NK-92 treated with Interleukin-12 subunit alpha and Interleukin-12 subunit beta, amount 100 ng/mL, for 24 hours (cell line): ENCODE data around the gene ATP1B1.

ENCODE experiments used
- DNase-seq: peaks from one replicate; lab custom pipeline; 2025; lab: John Stamatoyannopoulos, UW

Gene ATP1B1

DNA sequence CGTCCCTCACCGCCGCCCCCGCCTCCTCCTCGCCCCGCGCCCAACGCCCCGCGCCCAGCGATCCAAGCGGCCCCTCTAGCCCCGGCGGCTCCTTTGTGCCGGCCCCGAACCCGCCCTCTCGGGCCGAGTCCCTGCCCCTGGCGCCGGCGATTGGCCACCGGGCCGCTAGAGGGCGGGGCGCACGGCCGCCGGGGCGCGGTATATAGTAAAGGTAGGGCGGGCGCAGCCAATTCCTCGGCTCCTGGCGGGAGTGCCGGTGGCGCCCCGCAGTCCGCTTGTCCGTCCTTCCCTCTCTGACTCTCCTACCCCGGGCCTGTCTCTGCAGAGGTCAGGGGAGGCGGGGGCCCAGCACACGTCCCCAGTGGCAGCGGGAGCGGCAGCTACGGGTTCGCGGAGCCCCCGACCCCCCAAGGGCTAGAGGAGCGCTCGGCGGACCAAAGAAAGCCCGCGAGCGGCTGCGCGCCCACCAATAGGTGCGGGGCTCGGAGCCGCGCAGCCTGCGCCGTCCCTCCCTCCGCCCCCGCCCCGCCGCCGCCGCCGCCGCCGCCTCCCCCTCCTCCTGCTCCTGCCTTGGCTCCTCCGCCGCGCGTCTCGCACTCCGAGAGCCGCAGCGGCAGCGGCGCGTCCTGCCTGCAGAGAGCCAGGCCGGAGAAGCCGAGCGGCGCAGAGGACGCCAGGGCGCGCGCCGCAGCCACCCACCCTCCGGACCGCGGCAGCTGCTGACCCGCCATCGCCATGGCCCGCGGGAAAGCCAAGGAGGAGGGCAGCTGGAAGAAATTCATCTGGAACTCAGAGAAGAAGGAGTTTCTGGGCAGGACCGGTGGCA, at the start of gene ATP1B1:
Gene ATP1B1 (plus strand): TSS at position 596 of the 826 bp plus-strand sequence. CDS start 140 bp downstream, at position 736.
- no peak for DNase-seq

DNA sequence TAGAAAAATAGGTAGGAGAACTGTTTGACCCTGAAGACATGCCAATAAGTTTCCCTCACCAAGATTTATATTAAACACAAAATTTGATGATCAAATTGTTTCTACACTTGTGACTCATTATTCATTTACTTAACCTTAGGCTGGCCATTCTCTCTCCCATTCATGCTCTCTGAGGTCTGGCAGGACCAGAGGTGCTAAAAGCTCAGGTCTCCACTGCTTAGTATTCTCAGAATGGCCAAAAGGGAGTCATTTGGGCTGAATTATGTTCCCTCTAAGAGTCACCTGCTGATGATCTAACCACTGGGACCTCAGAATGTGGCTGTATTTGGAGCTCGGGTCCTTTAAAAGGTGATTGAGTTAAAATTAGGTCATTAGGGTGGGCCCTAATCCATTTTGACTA, 47.1 kb upstream of the ATP1B1 start:
- DNase-seq, result no peak

DNA sequence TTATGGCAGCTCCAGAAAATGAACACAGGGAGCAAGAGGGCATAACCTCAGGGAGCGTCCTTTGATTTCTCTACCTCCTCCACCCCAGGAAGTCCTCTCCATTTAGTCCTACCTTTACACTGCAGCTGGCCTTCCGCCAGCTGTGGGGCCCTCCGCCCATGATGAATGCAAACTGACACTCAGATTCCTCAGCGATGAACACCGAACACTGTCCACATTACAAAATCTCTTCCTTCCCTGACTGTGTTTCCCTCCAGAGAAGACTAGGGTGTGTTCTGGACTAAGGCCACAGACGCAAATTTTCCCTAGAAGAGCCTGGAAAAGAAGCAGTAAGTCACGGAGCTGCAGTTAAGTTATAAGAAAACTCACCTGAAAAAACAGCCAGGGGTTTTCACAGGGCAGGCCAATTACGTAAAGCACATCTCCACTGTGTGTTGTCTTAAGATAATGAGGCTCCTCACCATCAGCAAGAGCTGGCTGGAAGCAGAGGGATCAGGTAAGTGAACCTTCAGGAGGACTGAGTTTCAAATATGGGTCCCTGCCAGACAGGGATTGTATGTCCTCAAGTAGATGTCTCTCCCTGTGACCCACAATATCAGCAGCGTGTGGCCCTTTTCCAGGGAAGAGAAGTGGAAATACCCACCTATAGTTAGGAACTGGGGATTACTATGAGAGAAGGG, 46.3 kb upstream of the ATP1B1 start:
- no peak for DNase-seq

DNA sequence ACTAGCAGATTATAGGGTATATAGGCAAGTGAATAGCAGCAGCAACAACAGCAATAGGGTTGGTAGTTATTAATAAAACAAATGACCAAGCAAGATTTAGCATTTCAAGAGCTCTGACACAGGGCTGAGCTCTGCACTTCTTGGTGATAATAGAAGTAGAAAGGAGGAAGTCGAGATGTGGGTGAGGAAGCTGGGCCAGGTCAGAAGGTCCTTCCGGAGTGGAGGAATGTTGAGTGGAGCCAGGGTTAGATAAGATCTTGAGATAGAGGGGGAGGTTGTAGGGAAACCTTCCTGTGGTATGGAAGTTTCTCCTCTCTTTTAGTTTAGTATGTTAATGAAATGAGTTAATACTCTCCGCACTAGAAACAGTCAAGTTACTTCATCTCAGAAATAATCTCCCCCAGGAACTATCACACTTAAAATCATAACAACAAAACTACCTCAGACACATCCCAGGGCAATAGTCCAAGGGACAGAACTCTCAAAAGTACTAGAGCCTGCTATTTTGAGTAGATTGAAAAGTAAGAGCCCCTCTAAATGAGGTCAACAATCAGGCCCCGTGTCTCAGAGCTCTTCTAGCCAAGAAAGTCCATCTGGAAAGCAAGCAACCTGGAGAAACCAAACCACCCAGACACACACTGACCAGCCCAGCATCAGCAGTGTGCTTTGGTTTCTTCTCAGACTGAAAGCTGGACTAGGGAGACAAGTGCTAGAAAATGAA, 45.4 kb upstream of the ATP1B1 start:
- no peak for DNase-seq

DNA sequence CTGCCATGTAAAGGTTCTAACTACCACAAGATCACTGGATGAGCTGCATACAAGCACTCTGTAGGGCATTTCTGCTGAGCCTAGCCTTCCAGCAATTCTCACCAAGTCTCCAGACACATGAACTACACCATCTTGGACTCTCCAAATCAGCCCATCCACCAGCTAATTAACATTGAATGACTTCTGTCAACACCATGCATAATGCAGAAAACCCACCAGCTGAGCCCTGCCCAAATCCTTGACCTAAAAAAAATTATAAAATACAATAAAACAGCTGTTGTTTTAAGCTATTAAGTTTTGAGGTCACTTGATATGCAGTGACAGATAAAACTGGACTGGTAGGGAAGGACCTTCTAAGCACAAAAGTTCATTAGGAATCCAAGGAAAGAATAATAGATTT, 44.3 kb upstream of the ATP1B1 start:
- DNase-seq, result no peak

DNA sequence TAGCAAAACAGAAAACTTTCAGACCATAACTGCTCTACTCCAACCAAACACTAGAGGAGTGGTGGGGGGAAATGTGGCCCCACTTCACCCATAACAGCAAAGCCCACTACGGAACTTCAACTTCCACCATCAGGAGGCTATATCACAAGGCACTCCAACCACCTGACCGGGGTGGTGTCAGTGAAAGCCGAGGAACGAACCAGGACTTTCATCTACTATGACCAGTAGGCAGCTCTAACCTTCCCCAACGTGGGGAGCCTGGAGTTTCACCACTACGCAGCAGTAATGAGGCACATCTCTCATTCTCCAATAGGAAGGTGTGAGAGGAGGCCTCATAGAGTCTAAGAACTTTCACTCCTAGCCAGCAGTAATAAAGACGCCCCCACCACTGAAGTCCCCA, 42.4 kb upstream of the ATP1B1 start:
- DNase-seq, result no peak

DNA sequence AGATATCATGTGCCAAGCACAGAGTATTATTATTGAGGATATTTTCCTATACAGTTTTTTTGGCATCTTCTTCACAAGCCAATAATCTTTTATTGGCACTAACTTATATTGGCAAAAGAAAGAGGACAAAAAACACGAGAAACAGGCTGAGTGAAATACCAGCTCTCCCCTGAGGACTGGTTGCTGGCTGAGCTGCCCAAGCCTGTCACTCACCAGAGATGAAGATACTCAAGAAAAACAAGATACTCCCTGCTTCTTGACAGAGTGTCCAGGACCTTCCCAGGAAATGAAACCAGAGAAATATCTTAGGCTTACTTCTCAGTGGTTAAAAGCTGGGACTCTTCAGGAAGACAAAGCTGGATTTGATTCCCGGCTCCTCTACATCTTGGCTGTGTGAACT, 35.9 kb upstream of the ATP1B1 start:
- DNase-seq, result no peak

DNA sequence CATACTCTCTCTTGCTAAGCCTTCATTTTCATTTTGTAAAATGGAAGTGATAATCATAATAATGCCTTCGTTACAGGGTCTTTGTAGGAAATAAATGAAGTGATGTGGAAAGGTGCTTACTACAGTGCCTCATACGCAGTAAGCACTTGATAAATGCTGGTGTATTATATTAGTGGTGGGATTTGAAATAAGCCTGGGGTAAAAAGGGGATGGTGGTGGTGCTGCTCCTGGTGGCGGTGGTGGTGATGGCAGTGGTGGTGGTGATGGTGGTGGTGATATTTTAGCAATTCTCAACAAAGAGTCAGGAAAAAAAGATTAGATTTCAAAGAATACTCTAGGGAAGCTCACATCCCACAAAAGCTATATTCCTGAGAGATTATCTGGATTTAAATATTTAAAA, 35.5 kb upstream of the ATP1B1 start:
- no peak for DNase-seq

DNA sequence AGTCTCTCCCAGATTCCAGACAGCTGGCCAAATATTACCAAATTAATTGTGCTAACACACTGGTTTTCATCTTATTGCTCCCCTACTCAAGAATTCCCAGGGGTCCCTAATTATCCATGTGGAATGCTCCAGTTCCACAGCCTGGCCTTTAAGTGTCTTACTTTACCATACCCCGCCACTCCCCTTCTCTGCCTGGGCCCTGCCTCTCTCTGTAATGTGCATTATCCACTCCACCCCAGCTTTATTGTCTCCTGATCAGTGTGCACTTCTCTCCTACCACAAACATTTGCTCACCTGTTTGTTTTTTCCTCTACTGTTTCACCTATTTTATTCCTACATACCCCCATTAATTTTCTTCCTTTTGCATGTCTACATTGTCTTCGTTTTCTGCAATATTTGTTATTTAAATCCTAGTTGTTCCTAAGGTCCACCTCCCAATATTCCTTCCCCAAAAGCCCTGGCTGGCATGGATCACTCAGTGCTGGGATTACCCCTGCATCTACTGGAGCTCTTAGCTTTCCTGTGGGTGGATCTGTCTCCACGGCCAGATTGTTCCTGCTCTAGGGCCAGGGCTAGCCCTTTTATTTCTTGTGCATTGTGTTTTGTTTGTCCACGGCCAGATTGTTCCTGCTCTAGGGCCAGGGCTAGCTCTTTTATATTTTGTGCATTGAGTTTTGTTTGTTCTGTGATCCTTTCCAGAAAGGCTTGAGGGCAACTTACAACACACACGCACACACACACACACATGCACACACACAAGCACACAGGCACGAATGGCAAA, 33.4 kb upstream of the ATP1B1 start:
- no peak for DNase-seq

DNA sequence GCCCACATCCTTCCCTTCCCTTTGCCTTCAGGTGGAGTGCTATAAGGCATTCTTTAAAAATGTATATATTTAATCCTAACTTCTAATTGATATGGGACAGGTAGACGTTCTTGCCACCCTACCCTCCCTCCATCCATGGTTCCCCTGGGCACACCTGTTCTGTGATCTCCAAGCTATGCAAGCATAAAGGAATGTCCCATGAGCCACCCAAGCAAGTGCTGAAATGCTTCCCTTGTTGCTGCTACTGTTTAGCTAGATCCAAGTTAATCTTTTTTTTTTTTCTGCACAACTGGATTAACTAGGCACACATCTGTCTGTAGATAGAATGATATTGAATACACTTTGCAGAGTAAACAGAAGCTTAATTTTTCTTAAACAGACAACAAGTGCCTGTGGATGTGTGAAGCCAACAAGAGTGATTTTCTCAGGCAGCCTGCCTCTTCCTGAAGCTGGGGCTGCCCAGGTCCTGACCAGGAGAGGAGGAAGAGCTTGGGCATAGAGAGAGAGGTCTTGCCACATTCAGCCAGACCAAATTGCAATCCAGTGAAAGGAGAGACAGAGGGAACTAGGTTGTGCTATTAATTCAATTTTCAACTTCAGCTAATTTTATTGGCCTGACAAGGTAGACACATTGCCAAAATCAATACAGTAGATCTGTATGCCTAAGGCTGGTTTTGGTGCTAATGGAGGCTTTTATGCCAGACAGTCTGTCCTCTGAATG, 28.2 kb upstream of the ATP1B1 start:
- DNase-seq, result no peak

DNA sequence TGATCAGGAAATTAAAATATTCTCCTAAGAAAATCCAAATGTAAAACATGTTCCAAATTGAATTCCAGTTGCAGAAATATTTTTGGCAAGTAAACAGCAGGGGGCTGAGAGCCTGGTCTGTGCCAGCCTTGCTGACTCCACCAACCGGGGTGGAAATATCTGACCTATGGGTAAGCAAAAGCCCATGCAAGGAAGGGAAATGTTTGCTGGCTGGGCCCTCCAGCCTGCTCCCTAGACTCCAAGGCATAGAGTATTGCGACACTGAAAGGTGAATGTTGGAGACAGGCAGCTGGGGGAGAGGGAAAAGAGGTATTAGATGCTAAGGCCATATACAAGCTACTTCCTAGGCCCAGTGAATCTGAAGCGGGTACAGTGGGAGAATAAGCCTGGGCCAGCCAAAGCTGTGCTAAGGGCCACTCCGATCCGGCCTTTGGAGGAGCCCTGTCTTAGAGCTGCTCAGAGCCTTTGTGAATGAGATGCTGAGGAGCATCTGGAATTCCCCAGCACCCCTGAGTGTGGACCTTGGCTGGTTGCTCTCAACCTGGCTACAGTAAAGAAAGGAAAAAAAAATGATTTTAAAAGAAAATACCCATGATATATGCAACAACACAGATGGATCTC, 24.9 kb upstream of the ATP1B1 start:
- DNase-seq, result no peak

DNA sequence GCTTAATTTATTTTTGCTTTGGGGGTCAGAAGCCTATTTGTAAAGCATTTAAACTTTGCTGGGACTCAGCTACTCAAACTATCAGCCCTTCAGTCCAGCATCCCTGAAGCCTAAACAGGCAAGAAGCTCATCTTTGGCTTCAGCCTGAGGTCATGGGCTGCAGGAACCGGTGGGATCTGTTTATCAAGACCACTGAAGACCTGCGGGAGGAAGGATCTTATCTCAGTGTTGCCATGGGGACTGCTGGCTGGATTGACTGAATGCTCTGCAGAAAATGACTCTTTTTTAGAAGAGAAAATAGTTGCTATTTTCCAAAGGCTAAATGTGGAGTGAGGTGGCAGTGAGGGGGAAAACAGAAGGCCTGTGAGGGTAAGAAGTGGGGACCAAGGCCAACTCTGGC, 20.6 kb upstream of the ATP1B1 start:
- no peak for DNase-seq

DNA sequence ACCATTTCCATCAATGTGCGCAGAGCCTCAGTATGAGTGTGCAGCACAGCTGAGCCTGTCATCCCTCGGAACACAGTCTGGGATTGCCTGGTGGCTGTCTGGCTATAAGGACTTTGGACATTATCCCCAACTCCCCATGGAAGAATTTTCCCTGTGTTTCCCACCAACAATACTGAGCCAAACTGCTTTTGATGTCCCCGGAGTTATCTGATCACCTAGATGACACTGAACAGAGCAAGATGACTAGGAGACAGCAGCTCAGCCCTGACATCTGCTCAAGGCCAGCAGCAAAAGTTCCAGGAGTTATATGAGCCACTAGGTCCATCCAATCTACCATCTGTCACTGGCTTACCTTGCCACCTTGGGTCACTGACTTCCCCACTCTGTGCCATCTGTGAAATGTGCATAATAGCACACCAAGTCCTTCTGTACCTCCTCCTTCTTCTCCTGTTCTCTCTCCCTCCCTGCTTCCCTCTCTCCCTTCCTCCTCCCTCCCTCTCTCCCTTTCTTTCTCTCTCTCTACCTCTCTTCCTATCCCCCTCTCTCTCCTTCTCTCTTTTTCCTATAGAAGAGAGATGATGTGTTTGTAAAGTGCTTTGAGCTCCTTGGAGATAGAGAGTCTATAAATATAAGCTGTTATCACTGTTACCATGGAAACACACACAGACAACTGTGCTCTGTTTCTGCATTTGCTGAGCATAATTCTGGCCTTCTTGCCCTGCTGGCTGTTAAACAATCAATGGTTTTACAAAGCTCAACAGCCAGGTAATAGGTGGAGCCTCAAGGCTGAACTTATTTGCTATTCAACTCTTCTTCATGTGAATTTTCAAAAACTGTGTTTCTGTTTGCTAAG, 19.7 kb upstream of the ATP1B1 start:
- DNase-seq, result no peak

DNA sequence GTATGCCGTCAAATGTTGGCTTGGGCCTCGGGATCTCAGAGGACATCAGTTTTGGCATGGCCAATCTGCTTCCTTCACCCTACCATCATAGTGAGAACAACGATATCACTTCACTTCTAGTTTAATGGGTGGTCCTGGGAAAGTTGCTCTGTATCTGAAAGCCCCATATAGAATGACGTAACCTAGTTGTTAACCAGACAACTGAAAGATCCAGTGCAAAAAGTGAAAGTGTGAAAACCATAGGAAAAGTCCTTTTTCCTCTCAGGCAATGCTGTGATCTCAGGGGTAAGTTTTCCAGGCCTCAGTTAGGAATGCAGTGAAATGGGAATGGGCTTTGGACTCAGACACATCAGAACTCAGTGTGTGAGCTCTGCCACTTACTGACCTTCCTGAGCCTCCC, 18.6 kb upstream of the ATP1B1 start:
- no peak for DNase-seq

DNA sequence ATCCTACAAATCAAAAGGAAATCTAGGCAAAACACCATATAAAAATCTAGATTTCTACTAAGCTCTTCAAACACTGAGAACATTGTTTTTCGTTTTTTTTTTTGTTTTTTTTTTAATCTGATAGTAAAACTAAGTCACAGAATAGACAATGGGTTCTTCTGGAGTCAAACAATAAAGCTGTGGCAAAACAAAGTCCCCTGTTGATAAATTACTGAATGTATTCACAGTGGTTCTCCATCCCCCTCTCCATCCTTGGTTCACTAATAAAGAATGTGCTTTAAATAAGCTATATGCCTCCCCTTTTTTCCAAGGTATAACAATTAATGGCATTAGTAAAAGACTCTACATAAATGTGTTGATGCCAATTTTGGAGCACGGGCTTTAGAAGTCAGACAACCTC, 16.7 kb upstream of the ATP1B1 start:
- DNase-seq, result no peak

DNA sequence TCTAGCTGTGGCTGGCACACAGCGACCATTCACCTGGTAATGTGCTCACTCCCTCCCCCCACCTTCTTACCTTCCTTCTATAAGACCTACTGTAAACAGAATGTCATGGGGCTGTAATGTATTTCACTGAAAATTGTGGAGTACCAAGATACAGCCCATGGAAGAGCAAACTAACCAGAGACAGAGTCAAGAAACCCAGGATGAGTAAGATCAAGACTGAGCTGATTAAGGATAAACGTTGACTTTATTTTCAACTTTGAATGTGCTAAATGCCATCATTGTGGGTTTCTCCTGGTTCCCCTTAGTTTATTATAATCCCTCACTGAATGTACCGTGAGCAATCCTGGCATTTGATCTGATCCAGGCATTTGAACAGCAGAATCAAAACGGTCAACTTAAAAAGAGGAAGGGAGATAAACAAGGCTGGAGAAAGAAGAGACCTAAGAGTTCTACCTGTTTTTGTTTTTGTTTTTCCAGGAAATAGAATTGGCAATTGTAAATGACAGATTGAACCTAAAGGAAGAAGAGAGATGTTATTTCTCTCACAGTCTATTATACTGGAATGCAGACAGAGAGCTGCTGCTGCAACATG, 16.1 kb upstream of the ATP1B1 start:
- no peak for DNase-seq

DNA sequence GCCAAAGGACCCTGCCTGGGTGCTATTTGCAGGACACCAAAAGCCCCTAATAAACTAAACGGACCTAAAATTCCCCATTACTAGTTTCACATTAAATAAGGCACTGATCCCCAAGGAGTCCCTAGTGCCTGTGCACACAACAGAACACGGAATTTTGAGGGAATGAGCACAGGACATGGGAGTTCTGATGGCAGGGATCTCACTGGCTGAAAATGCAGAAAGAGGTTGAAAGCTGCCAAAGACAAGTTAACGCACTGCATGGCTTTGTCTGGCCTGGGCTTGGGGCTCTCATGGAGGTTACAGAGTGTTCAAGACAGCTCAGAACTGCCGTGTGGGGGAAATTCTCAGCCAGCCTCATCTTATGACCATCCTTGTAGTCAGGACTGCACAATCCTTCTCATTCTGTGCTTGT, 15.6 kb upstream of the ATP1B1 start:
- DNase-seq, result no peak

DNA sequence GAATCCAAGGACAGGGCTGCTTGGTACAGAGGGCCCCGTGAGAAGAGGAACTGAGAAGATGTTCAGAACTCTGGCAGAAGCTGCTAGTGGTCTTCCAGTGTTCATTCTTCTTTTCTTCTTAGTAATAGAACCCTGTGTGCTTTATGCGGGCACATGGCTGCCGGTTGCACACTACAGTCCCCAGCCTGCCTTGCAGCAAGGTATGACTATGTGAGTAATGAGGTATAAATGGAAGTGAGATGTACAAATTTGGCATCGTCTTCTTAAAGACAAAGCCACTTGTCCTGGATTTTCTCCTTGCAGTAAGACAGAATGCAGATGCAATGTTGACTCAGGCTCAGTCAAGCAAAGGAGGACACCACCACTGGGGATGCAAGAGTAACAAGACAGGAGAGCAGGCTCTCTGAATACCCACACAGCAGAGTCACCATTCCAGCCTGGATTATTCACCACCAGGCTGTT, 15.0 kb upstream of the ATP1B1 start:
- no peak for DNase-seq

DNA sequence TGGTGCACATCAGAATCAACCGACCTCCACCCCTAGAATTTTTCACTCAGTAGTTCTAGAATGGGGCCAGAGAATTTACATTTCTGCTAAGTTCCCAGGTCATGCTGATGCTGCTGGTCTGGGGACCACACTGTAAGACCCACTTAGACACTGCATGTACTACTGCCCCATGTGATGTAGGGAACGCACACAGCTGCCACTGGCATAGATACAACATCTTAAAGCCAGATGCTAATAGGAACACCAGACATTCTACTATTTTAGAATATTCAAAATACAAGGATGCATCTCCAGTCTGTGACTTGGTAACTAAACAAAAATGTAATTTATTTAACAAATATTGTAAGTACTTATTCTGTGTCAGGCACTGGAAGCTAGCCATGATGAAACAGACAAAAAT, 14.1 kb upstream of the ATP1B1 start:
- DNase-seq, result no peak
